Central memory CD8-positive, alpha-beta T cell (primary cell): Measurements from ENCODE around the gene CD1D.
"Not testable (repeated sequence)": the region's sequence is repeated elsewhere in the genome, so short reads cannot be mapped to it uniquely, and the experiment has no call there.

ENCODE experiments used
- ATAC-seq: fragments of 150-1000 bp; cut with Tn5 transposase; replicated peaks from 2 replicates; pipeline ENCODE4 v1.10.0; 2022; ENCODE audit warnings: mild to moderate bottlenecking, moderate FRiP score, moderate number of reproducible peaks; ENCODE audit not compliant: poor library complexity, severe bottlenecking; ENCODE audit errors: extremely low read depth
- DNase-seq, 2 donors: peaks; one replicate each; pipeline ENCODE4 v3.0.0; 2021; ENCODE audit warnings: low spot score in 2 of 2
- H3K27ac Mint-ChIP-seq: one replicate; pipeline ENCODE4 v1.8.0; 2022; ENCODE audit warnings: low read depth, mild to moderate bottlenecking, moderate library complexity, mixed read lengths
- H3K27me3 Mint-ChIP-seq: one replicate; pipeline ENCODE4 v1.8.0; 2022; ENCODE audit warnings: mixed read lengths
- H3K36me3 Mint-ChIP-seq: one replicate; pipeline ENCODE4 v1.8.0; 2022; ENCODE audit warnings: mild to moderate bottlenecking, moderate library complexity, mixed read lengths; ENCODE audit not compliant: insufficient read depth
- H3K4me1 Mint-ChIP-seq: one replicate; pipeline ENCODE4 v1.8.0; 2022; ENCODE audit warnings: mixed read lengths
- H3K4me3 Mint-ChIP-seq: one replicate; pipeline ENCODE4 v1.8.0; 2022; ENCODE audit warnings: mild to moderate bottlenecking, moderate library complexity, mixed read lengths
- H3K9me3 Mint-ChIP-seq: one replicate; pipeline ENCODE4 v1.8.0; 2022; ENCODE audit warnings: mixed read lengths

Gene CD1D

GRCh38 chr1:158153179-158153578 is 27.5 kb upstream of the CD1D start:
- ATAC-seq (no peak), DNase-seq (no peak)
- Mint-ChIP-seq H3K4me3 (no peak overlapping the region), H3K4me1 (peaks cover 28% of the 10 kb centered on the region), H3K27me3 (peaks cover 44% of the 10 kb centered on the region), H3K36me3 (peaks cover 7% of the 10 kb centered on the region), H3K27ac (no peak overlapping the region), H3K9me3 (no peaks in the 10 kb centered on the region)

GRCh38 chr1:158153746-158154444 is 26.8 kb upstream of the CD1D start:
- ATAC-seq (no peak), DNase-seq (no peak)
- H3K27ac Mint-ChIP-seq = no peak overlapping the region
- H3K4me1 Mint-ChIP-seq = peaks cover 21% of the 10 kb centered on the region
- no peak overlapping the region for H3K4me3 Mint-ChIP-seq
- H3K9me3 Mint-ChIP-seq = no peaks in the 10 kb centered on the region
- peaks cover 7% of the 10 kb centered on the region for H3K36me3 Mint-ChIP-seq
- peaks cover 52% of the 10 kb centered on the region for H3K27me3 Mint-ChIP-seq

- Mint-ChIP-seq H3K9me3 (no peaks in the 10 kb centered on the region), H3K4me1 (peaks cover 15% of the 10 kb centered on the region), H3K4me3 (no peak overlapping the region), H3K27ac (no peak overlapping the region), H3K36me3 (peaks cover 5% of the 10 kb centered on the region), H3K27me3 (peaks cover 58% of the 10 kb centered on the region)
- no peak for ATAC-seq
- DNase-seq = no peak
Observed at GRCh38 chr1:158154501-158154900, 26.2 kb upstream of the CD1D start.

- no peak overlapping the region for H3K4me3 Mint-ChIP-seq
- H3K9me3 Mint-ChIP-seq = no peaks in the 10 kb centered on the region
- peaks cover 3% of the 10 kb centered on the region for H3K4me1 Mint-ChIP-seq
- DNase-seq = no peak
- H3K27me3 Mint-ChIP-seq = peaks cover 68% of the 10 kb centered on the region
- no peak overlapping the region for H3K27ac Mint-ChIP-seq
- no peaks in the 10 kb centered on the region for H3K36me3 Mint-ChIP-seq
- ATAC-seq = no peak
Observed at GRCh38 chr1:158155673-158156072, 25.0 kb upstream of the CD1D start.

- no peaks in the 10 kb centered on the region for H3K36me3 Mint-ChIP-seq
- no peak overlapping the region for H3K4me3 Mint-ChIP-seq
- H3K27me3 Mint-ChIP-seq = peaks cover 87% of the 10 kb centered on the region
- H3K27ac Mint-ChIP-seq = no peak overlapping the region
- no peaks in the 10 kb centered on the region for H3K9me3 Mint-ChIP-seq
- ATAC-seq (no peak), DNase-seq (no peak)
- H3K4me1 Mint-ChIP-seq = no peaks in the 10 kb centered on the region
Observed at GRCh38 chr1:158159597-158159996, 21.1 kb upstream of the CD1D start.

- DNase-seq (no peak), ATAC-seq (no peak)
- H3K36me3 Mint-ChIP-seq = no peaks in the 10 kb centered on the region
- H3K9me3 Mint-ChIP-seq = no peaks in the 10 kb centered on the region
- peaks cover 94% of the 10 kb centered on the region for H3K27me3 Mint-ChIP-seq
- H3K4me3 Mint-ChIP-seq = no peak overlapping the region
- no peak overlapping the region for H3K27ac Mint-ChIP-seq
- no peaks in the 10 kb centered on the region for H3K4me1 Mint-ChIP-seq
Observed at GRCh38 chr1:158161446-158161845, 19.2 kb upstream of the CD1D start.

GRCh38 chr1:158163000-158163947 is 17.4 kb upstream of the CD1D start:
- no peaks in the 10 kb centered on the region for H3K4me1 Mint-ChIP-seq
- no peak overlapping the region for H3K4me3 Mint-ChIP-seq
- no peak for DNase-seq
- H3K9me3 Mint-ChIP-seq = no peaks in the 10 kb centered on the region
- H3K27me3 Mint-ChIP-seq = peaks cover 97% of the 10 kb centered on the region
- no peak for ATAC-seq
- no peak overlapping the region for H3K27ac Mint-ChIP-seq
- H3K36me3 Mint-ChIP-seq = no peaks in the 10 kb centered on the region

GRCh38 chr1:158169105-158169504 is 11.6 kb upstream of the CD1D start:
- ATAC-seq = no peak
- Mint-ChIP-seq H3K9me3 (no peaks in the 10 kb centered on the region), H3K27me3 (peaks cover 65% of the 10 kb centered on the region), H3K4me3 (no peak overlapping the region), H3K4me1 (no peaks in the 10 kb centered on the region), H3K27ac (no peak overlapping the region), H3K36me3 (peaks cover 1% of the 10 kb centered on the region)
- DNase-seq = no peak

- not testable (repeated sequence) for DNase-seq, ATAC-seq, H3K4me1 Mint-ChIP-seq, H3K9me3 Mint-ChIP-seq, H3K27ac Mint-ChIP-seq, H3K36me3 Mint-ChIP-seq, H3K4me3 Mint-ChIP-seq
- peaks cover 85% of the 10 kb centered on the region for H3K27me3 Mint-ChIP-seq
Observed at GRCh38 chr1:158175915-158176314, 4.8 kb upstream of the CD1D start.

- DNase-seq (no peak), ATAC-seq (no peak)
- H3K9me3 Mint-ChIP-seq = no peaks in the 10 kb centered on the region
- H3K27me3 Mint-ChIP-seq = peaks cover 90% of the 10 kb centered on the region
- H3K4me3 Mint-ChIP-seq = no peak overlapping the region
- H3K36me3 Mint-ChIP-seq = peaks cover 2% of the 10 kb centered on the region
- peaks cover 8% of the 10 kb centered on the region for H3K4me1 Mint-ChIP-seq
- H3K27ac Mint-ChIP-seq = no peak overlapping the region
Observed at GRCh38 chr1:158176399-158176798, 4.3 kb upstream of the CD1D start.

GRCh38 chr1:158176849-158177699 is 3.6 kb upstream of the CD1D start:
- Mint-ChIP-seq H3K27me3 (peaks cover 96% of the 10 kb centered on the region), H3K4me1 (peaks cover 11% of the 10 kb centered on the region)
- not testable (repeated sequence) for H3K27ac Mint-ChIP-seq, DNase-seq, H3K4me3 Mint-ChIP-seq, ATAC-seq, H3K9me3 Mint-ChIP-seq, H3K36me3 Mint-ChIP-seq

- H3K36me3 Mint-ChIP-seq = peaks cover 2% of the 10 kb centered on the region
- H3K27me3 Mint-ChIP-seq = peaks cover 96% of the 10 kb centered on the region
- H3K4me1 Mint-ChIP-seq = peaks cover 11% of the 10 kb centered on the region
- no peaks in the 10 kb centered on the region for H3K9me3 Mint-ChIP-seq
- no peak overlapping the region for H3K4me3 Mint-ChIP-seq
- ATAC-seq = no peak
- DNase-seq = no peak
- H3K27ac Mint-ChIP-seq = no peak overlapping the region
Observed at GRCh38 chr1:158177700-158178450, 2.8 kb upstream of the CD1D start.
